ENCODE data around the gene CROCC2. TPM values are rescaled to one million over a fixed set of nuclear protein-coding genes. Genes with fewer than 3 reads are reported as not detected.

The CROCC2 gene
- total RNA-seq, 1 experiment from 2014 or later, result not detected

GRCh38 chr2:240876035-240876474 lies 30.1 kb upstream of the CROCC2 start:
- CTCF ChIA-PET, result no interaction called here
- RAD21 ChIA-PET (ENCODE audit: low non-redundant PET in 1 of 2, low total read pairs in 2 of 2, uncharacterized antibody in 2 of 2, unreplicated experiment in 2 of 2), result no interaction called here
- H3K9ac ChIP-seq (ENCODE audit: low read length), result no peak overlapping the region

GRCh38 chr2:240876475-240877251 lies 29.5 kb upstream of the CROCC2 start:
- no peaks in the 10 kb centered on the region for H3K36me3 ChIP-seq (ENCODE audit: control insufficient read depth in 1 of 2, insufficient read depth in 2 of 2, low read length in 2 of 2)
- intact Hi-C loops (cut with micrococcal nuclease), result no loop called here
- H3K9ac ChIP-seq (ENCODE audit: low read length), result no peak overlapping the region
- no peaks in the 10 kb centered on the region for H3K4me1 ChIP-seq (ENCODE audit: control insufficient read depth in 1 of 2, insufficient read depth in 2 of 2, low read length in 2 of 2)
- ATAC-seq (no peak), DNase-seq (ENCODE audit: low read depth, low spot score) (no peak)
- no peaks in the 10 kb centered on the region for H3K9me3 ChIP-seq (ENCODE audit: control insufficient read depth in 1 of 2, insufficient read depth in 1 of 2, low read depth in 1 of 2, low read length in 2 of 2)
- H3K27ac ChIP-seq (ENCODE audit: low read depth, low read length), result no peak overlapping the region
- ChIA-PET RAD21 (ENCODE audit: low non-redundant PET in 1 of 2, low total read pairs in 2 of 2, uncharacterized antibody in 2 of 2, unreplicated experiment in 2 of 2) (no interaction called here), CTCF (no interaction called here), POLR2A (no interaction called here)
- no peaks in the 10 kb centered on the region for H3K27me3 ChIP-seq (ENCODE audit: insufficient read depth, low read length)
- no peaks in the 10 kb centered on the region for H3K79me2 ChIP-seq (ENCODE audit: insufficient read depth, low read length)
- H3K9me2 ChIP-seq (ENCODE audit: insufficient read depth), result no peaks in the 10 kb centered on the region
- no peak overlapping the region for H3K4me3 ChIP-seq (replicated peaks in 1 of 2; ENCODE audit: low read depth in 1 of 2, low read length in 2 of 2)
- TF ChIP-seq SRF (IDR thresholded peaks at IDR 0.05; ENCODE audit: low read depth) (no peak), EZH2phosphoT487 (IDR thresholded peaks at IDR 0.05; ENCODE audit: borderline replicate concordance) (no peak), SP1 (IDR thresholded peaks at IDR 0.05; ENCODE audit: low read depth) (no peak), EGR1 (IDR thresholded peaks at IDR 0.05; ENCODE audit: low read depth) (no peak), JUND (IDR thresholded peaks at IDR 0.05) (no peak), ZFX (IDR thresholded peaks at IDR 0.05) (no peak), CEBPB (IDR thresholded peaks at IDR 0.05; ENCODE audit: low read depth) (no peak), FOSL1 (IDR thresholded peaks at IDR 0.05; ENCODE audit: low read depth) (no peak), POLR2AphosphoS5 (IDR thresholded peaks at IDR 0.05; ENCODE audit: low read depth, low read length) (no peak), RAD21 (IDR thresholded peaks at IDR 0.05; ENCODE audit: low read depth) (no peak)
- H3K4me2 ChIP-seq (ENCODE audit: low read length), result no peak overlapping the region
- H2AFZ ChIP-seq (ENCODE audit: low read depth, low read length, poor library complexity, severe bottlenecking), result no peak overlapping the region
- BruUV-seq (replicated peaks), result no TSS peak
- H4K20me1 ChIP-seq (ENCODE audit: insufficient read depth), result no peaks in the 10 kb centered on the region

More at GRCh38 chr2:240876035-240876474, 30.1 kb upstream of the CROCC2 start:
- TF ChIP-seq ELF1 (IDR thresholded peaks at IDR 0.05; ENCODE audit: borderline replicate concordance, low read depth) (no peak), POLR2AphosphoS5 (IDR thresholded peaks at IDR 0.05; ENCODE audit: low read depth, low read length) (no peak), EZH2 (IDR thresholded peaks at IDR 0.05) (no peak), FOSL1 (IDR thresholded peaks at IDR 0.05; ENCODE audit: low read depth) (no peak), TCF7L2 (IDR thresholded peaks at IDR 0.05; ENCODE audit: borderline replicate concordance, extremely low read depth, insufficient read depth, insufficient read length) (no peak), ZFX (IDR thresholded peaks at IDR 0.05) (no peak)
- no peak overlapping the region for H3K4me2 ChIP-seq (ENCODE audit: low read length)
- H3K9me3 ChIP-seq (ENCODE audit: control insufficient read depth in 1 of 2, insufficient read depth in 1 of 2, low read depth in 1 of 2, low read length in 2 of 2), result no peaks in the 10 kb centered on the region
- no peaks in the 10 kb centered on the region for H3K4me1 ChIP-seq (ENCODE audit: control insufficient read depth in 1 of 2, insufficient read depth in 2 of 2, low read length in 2 of 2)
- intact Hi-C loops (cut with micrococcal nuclease), result no loop called here
- H3K27ac ChIP-seq (ENCODE audit: low read depth, low read length), result no peak overlapping the region
- no peaks in the 10 kb centered on the region for H4K20me1 ChIP-seq (ENCODE audit: insufficient read depth)
- H3K79me2 ChIP-seq (ENCODE audit: insufficient read depth, low read length), result no peaks in the 10 kb centered on the region
- H3K27me3 ChIP-seq (ENCODE audit: insufficient read depth, low read length), result no peaks in the 10 kb centered on the region
- no peak for DNase-seq (ENCODE audit: low read depth, low spot score)
- no peak overlapping the region for H3K4me3 ChIP-seq (replicated peaks in 1 of 2; ENCODE audit: low read depth in 1 of 2, low read length in 2 of 2)
- no peaks in the 10 kb centered on the region for H3K36me3 ChIP-seq (ENCODE audit: control insufficient read depth in 1 of 2, insufficient read depth in 2 of 2, low read length in 2 of 2)
- H3K9me2 ChIP-seq (ENCODE audit: insufficient read depth), result no peaks in the 10 kb centered on the region
- ATAC-seq, result no peak
- POLR2A ChIA-PET, result no interaction called here
- BruUV-seq (replicated peaks), result no TSS peak
- H2AFZ ChIP-seq (ENCODE audit: low read depth, low read length, poor library complexity, severe bottlenecking), result no peak overlapping the region
